Fibroblast of skin of scalp (primary cell): ENCODE measurements around the gene TIAM1.

Experiments
- DNase-seq: peaks from one replicate; pipeline ENCODE4 v3.0.0-alpha.2; 2013

TIAM1 gene

GRCh38 chr21:31329456-31330143 is 14.5 kb downstream of the TIAM1 start:
- no peak for DNase-seq

GRCh38 chr21:31326522-31327242 is 17.4 kb downstream of the TIAM1 start:
- peak; percentile 60 for DNase-seq

- no peak for DNase-seq
Measured at GRCh38 chr21:31318971-31319370, 25.1 kb downstream of the TIAM1 start.

GRCh38 chr21:31317688-31318087 is 26.4 kb downstream of the TIAM1 start:
- DNase-seq: no peak

- no peak for DNase-seq
Measured at GRCh38 chr21:31316488-31317169, 27.4 kb downstream of the TIAM1 start.

- DNase-seq: no peak
Measured at GRCh38 chr21:31316072-31316471, 28.0 kb downstream of the TIAM1 start.

GRCh38 chr21:31310750-31311149 is 33.3 kb downstream of the TIAM1 start:
- DNase-seq: peak; percentile 27

- DNase-seq: no peak
Measured at GRCh38 chr21:31308584-31308983, 35.5 kb downstream of the TIAM1 start.

- DNase-seq: no peak
Measured at GRCh38 chr21:31305888-31306287, 38.2 kb downstream of the TIAM1 start.

GRCh38 chr21:31299291-31300147 is 44.5 kb downstream of the TIAM1 start:
- no peak for DNase-seq

- no peak for DNase-seq
Measured at GRCh38 chr21:31298618-31299269, 45.3 kb downstream of the TIAM1 start.

GRCh38 chr21:31297806-31298205 is 46.3 kb downstream of the TIAM1 start:
- DNase-seq: no peak

GRCh38 chr21:31295676-31296075 is 48.4 kb downstream of the TIAM1 start:
- no peak for DNase-seq

GRCh38 chr21:31294691-31295090 is 49.4 kb downstream of the TIAM1 start:
- DNase-seq: no peak

GRCh38 chr21:31293986-31294385 is 50.1 kb downstream of the TIAM1 start:
- peak; percentile 94 for DNase-seq

- no peak for DNase-seq
Measured at GRCh38 chr21:31290765-31291164, 53.3 kb downstream of the TIAM1 start.

GRCh38 chr21:31289702-31290101 is 54.4 kb downstream of the TIAM1 start:
- DNase-seq: no peak

- DNase-seq: no peak
Measured at GRCh38 chr21:31288191-31288590, 55.9 kb downstream of the TIAM1 start.

GRCh38 chr21:31287201-31287600 is 56.9 kb downstream of the TIAM1 start:
- DNase-seq: no peak

- DNase-seq: no peak
Measured at GRCh38 chr21:31286621-31287020, 57.4 kb downstream of the TIAM1 start.

GRCh38 chr21:31284797-31285397 is 59.2 kb downstream of the TIAM1 start:
- DNase-seq: peak; percentile 69

- DNase-seq: no peak
Measured at GRCh38 chr21:31283025-31283424, 61.0 kb downstream of the TIAM1 start.
